MCF 10A (cell line): Measurements from ENCODE around the gene RTP5. TPM values are rescaled to one million over a fixed set of nuclear protein-coding genes. Genes with fewer than 3 reads are reported as not detected.
"Not testable (repeated sequence)": the region's sequence is repeated elsewhere in the genome, so short reads cannot be mapped to it uniquely, and the experiment has no call there.

Source experiments
- BruUV-seq: library from RNA; stranded (reverse); fragments of 400-500 nt; replicated peaks from 2 replicates; lab custom pipeline; 2021; lab: Mats Ljungman, UMichigan
- CTCF ChIA-PET: fragments of 300-600 bp; sonication (Branson Sonifier 250); formaldehyde crosslinking; extraction: SDS; loops from one replicate; lab custom pipeline; 2021; ENCODE audit warnings: antibody characterized with exemption, inconsistent platforms; lab: Yijun Ruan, JAX
- POLR2A ChIA-PET: fragments of 300-600, 350-650 bp; sonication (Branson Sonifier 250); formaldehyde crosslinking; extraction: SDS; loops from one replicate; lab custom pipeline; 2020; ENCODE audit warnings: antibody characterized with exemption, inconsistent platforms; lab: Yijun Ruan, JAX
- DNase-seq: peaks from one replicate; pipeline ENCODE4 v3.0.0-alpha.2; 2018; ENCODE audit not compliant: unreplicated experiment
- H3K27ac Mint-ChIP-seq: one replicate; pipeline ENCODE4 v1.8.0; 2022; ENCODE audit warnings: mild to moderate bottlenecking, low read depth, mixed read lengths; ENCODE audit not compliant: unreplicated experiment
- H3K27me3 Mint-ChIP-seq: one replicate; pipeline ENCODE4 v1.8.0; 2022; ENCODE audit warnings: mixed read lengths; ENCODE audit not compliant: insufficient read depth, unreplicated experiment
- H3K36me3 Mint-ChIP-seq: one replicate; pipeline ENCODE4 v1.8.0; 2022; ENCODE audit warnings: mild to moderate bottlenecking, moderate library complexity, mixed read lengths; ENCODE audit not compliant: insufficient read depth, unreplicated experiment
- H3K4me1 Mint-ChIP-seq: one replicate; pipeline ENCODE4 v1.8.0; 2022; ENCODE audit warnings: mixed read lengths; ENCODE audit not compliant: insufficient read depth, unreplicated experiment
- H3K4me3 Mint-ChIP-seq: one replicate; pipeline ENCODE4 v1.8.0; 2022; ENCODE audit warnings: mild to moderate bottlenecking, moderate library complexity, mixed read lengths; ENCODE audit not compliant: unreplicated experiment
- H3K9me3 Mint-ChIP-seq: one replicate; pipeline ENCODE4 v1.8.0; 2022; ENCODE audit warnings: mixed read lengths; ENCODE audit not compliant: unreplicated experiment
- CTCF ChIP-seq: fragments of 200-600 bp; IDR thresholded peaks from one replicate; pipeline ENCODE4 v1.8.0; 2022; ENCODE audit warnings: antibody characterized with exemption, mild to moderate bottlenecking; ENCODE audit not compliant: unreplicated experiment
- intact Hi-C: fragments of 100-400 bp; cut with micrococcal nuclease; formaldehyde crosslinking; loops from 2 replicates; pipeline ENCODE4 v1.14.1; 2022
- total RNA-seq: library from RNA; stranded (reverse); gene quantifications from 2 replicates; pipeline ENCODE4 v1.2.3, GENCODE V29; 2022

The RTP5 gene
- total RNA-seq, 1 experiment from 2014 or later: not detected

DNA sequence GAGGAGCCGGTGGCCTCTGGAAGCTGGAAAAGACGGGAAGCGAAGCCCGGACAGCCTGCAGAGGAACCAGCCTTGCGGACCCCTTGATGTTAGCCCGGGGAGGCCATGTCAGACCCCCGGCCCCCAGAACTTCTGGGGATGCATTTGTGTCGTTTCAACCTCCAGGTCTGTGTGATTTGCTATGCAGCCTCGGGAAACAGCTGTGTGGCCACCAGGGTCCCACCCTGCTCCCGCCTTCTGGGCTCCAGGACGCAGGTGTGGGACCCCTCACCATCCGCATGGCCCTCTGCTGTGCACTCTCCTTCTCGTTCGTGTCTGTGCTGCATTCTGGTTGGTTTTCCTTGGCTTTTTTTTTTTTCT lies 47.3 kb upstream of the RTP5 start:
- Mint-ChIP-seq H3K27me3 (peaks cover 22% of the 10 kb centered on the region), H3K9me3 (peaks cover 16% of the 10 kb centered on the region), H3K27ac (no peak overlapping the region), H3K4me3 (no peak overlapping the region), H3K36me3 (peaks cover 6% of the 10 kb centered on the region), H3K4me1 (no peaks in the 10 kb centered on the region)
- BruUV-seq: no TSS peak
- no peak for TF ChIP-seq CTCF
- intact Hi-C loops: no loop called here
- ChIA-PET POLR2A (no interaction called here), CTCF (no interaction called here)
- DNase-seq: no peak

DNA sequence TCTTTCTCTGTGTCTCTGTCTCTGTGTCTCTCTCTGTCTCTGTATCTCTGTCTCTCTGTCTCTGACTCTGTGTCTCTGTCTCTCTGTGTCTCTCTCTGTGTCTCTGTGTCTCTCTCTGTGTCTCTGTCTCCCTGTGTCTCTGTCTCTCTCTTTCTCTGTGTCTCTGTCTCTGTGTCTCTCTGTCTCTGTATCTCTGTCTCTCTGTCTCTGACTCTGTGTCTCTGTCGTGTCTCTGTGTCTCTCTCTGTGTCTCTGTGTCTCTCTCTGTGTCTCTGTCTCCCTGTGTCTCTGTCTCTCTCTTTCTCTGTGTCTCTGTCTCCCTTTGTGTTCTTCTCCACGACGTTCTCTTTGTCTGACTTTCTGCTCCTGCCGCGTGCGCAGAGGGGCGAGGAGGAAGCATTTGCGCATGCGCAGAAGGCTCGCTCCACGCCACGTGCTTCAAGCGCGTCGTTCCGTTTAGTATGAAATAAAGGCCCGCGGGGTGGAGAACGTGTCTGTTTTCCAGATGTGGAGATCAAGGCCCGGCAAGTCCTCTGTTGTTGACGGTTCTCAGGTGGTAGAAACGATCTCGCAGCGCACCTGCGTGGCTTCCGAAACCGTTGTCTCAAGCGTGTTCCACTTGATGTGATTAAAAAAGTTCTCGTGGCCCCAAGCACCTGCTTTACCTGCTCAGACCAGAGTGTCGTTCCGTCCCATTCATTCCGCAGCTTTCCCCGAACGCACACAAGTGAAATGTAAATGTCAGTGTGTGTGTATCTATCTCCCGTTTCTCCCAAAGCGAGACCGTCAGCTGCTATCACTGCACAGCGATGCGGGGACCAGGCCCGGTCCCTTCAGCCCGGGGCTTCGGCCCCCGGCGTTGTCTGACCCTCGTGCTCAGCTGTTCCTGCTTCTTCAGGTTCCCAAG lies 45.7 kb upstream of the RTP5 start:
- DNase-seq, POLR2A ChIA-PET, H3K27ac Mint-ChIP-seq, H3K4me1 Mint-ChIP-seq, H3K4me3 Mint-ChIP-seq, CTCF ChIA-PET, BruUV-seq, intact Hi-C loops: not testable (repeated sequence)
- Mint-ChIP-seq H3K27me3 (peaks cover 22% of the 10 kb centered on the region), H3K9me3 (peaks cover 16% of the 10 kb centered on the region), H3K36me3 (peaks cover 12% of the 10 kb centered on the region)

DNA sequence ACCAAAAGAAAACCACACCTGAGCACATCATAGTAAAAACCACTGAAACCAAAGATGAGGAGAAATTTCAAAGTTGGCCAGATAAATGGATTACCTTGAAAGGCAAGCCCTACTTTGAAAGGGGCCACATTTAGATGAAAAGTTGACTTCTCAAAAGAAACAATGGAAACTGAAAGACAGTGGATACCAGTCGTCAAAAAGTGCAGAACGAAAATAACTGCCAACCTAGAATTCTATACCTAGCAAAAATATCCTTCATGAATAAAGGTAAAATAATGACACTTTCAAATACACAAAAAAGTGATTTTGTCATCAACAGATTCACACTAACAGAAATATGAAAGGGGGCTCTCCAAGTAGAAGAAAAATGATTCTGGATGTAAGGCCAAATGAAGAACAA lies 42.1 kb upstream of the RTP5 start:
- no peak overlapping the region for H3K27ac Mint-ChIP-seq

DNA sequence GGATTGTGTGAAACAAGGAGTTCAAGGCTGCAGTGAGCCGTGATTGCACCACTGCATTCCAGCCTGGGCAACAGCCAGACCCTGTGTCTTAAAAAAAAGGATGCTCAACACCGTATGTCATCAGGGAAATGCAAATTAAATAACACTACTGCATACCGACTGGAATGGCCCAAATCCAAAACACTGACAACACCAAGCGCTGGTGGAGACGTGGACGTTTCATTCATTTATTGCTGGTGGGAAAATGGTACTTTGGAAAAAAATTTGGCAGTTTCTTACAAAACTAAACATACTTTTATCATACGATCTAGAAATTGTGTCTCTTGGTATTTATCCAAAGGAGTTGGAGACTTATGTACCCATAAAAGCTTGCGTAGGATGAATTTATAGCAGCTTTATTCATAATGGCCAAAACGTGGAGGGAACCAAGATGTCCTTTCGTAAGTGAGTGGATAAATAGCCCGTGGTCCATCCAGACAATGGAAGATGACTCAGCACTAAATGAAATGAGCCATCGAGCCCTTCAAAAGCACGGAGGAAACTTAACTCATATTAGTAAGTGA lies 36.3 kb upstream of the RTP5 start:
- peaks cover 48% of the 10 kb centered on the region for H3K27me3 Mint-ChIP-seq
- no peak overlapping the region for H3K4me3 Mint-ChIP-seq
- no TSS peak for BruUV-seq
- H3K9me3 Mint-ChIP-seq: peaks cover 5% of the 10 kb centered on the region
- H3K4me1 Mint-ChIP-seq: no peaks in the 10 kb centered on the region
- H3K36me3 Mint-ChIP-seq: peaks cover 3% of the 10 kb centered on the region
- CTCF ChIA-PET: interaction anchor here (0.7 kb wide), 1 partner anchor 10 kb away, joined by 3 read pairs; no protein-coding TSS in a partner anchor
- no peak for TF ChIP-seq CTCF
- POLR2A ChIA-PET: interaction anchor here (0.6 kb wide), 1 partner anchor 34 kb away, joined by 3 read pairs; no protein-coding TSS in a partner anchor
- no peak overlapping the region for H3K27ac Mint-ChIP-seq
- intact Hi-C loops: no loop called here
- DNase-seq: peak; percentile 73

More for the DNA sequence above, 42.1 kb upstream of the RTP5 start:
- Mint-ChIP-seq H3K27me3 (peaks cover 40% of the 10 kb centered on the region), H3K4me3 (no peak overlapping the region), H3K4me1 (no peaks in the 10 kb centered on the region), H3K36me3 (peaks cover 12% of the 10 kb centered on the region), H3K9me3 (peaks cover 20% of the 10 kb centered on the region)
- TF ChIP-seq CTCF: no peak
- DNase-seq: no peak
- no TSS peak for BruUV-seq
- ChIA-PET POLR2A (interaction anchor here (1.2 kb wide), 1 partner anchor 681 kb away, joined by 3 read pairs; no protein-coding TSS in a partner anchor), CTCF (no interaction called here)
- intact Hi-C loops: no loop called here

GRCh38 chr2:241833756-241834526 lies 35.6 kb upstream of the RTP5 start:
- H3K4me3 Mint-ChIP-seq, DNase-seq, intact Hi-C loops, H3K9me3 Mint-ChIP-seq, H3K4me1 Mint-ChIP-seq, H3K27ac Mint-ChIP-seq, H3K36me3 Mint-ChIP-seq, BruUV-seq: not testable (repeated sequence)
- CTCF ChIA-PET: interaction anchor here (0.7 to 1.7 kb wide), 2 partner anchors 9 to 45 kb away, joined by 3 read pairs; no protein-coding TSS in a partner anchor
- POLR2A ChIA-PET: interaction anchor here (0.6 kb wide), 1 partner anchor 33 kb away, joined by 3 read pairs; no protein-coding TSS in a partner anchor
- peaks cover 55% of the 10 kb centered on the region for H3K27me3 Mint-ChIP-seq
